K562 (cell line): ENCODE measurements around the gene ZNF503. TPM values are rescaled to one million over a fixed set of nuclear protein-coding genes. Genes with fewer than 3 reads are reported as not detected.

ENCODE experiments used
- ATAC-seq: fragments of 200-7000 bp; cut with Tn5 transposase; 3 replicates; pipeline ENCODE4 v1.9.1; 2020; ENCODE audit warnings: moderate library complexity
- BruUV-seq: library from RNA; stranded (reverse); fragments of 400-500 nt; replicated peaks from 2 replicates; lab custom pipeline; 2021; lab: Mats Ljungman, UMichigan
- CTCF ChIA-PET: fragments of 300-600 bp; formaldehyde crosslinking; extraction: SDS; loops from one replicate; lab custom pipeline; 2021; ENCODE audit warnings: low intra/inter-chr PET ratio; lab: Yijun Ruan, JAX
- POLR2A ChIA-PET: fragments of 300-600, 350-650 bp; sonication (Branson Sonifier 250); formaldehyde crosslinking; extraction: SDS; loops from one replicate; lab custom pipeline; 2021; ENCODE audit warnings: antibody characterized with exemption, inconsistent platforms; lab: Yijun Ruan, JAX
- DNase-seq, 4 experiments: peaks; one replicate each; pipeline versions ENCODE4 v3.0.0 to v3.0.0-alpha.2; 2011 to 2018; ENCODE audit warnings: low spot score in 3 of 4, mixed read lengths in 3 of 4; ENCODE audit errors: extremely low read depth in 1 of 4
- FAIRE-seq: peaks from 2 replicates; lab custom pipeline; 2011; peaks lifted over from hg19 to GRCh38; lab: Jason Lieb, UNC
- H2AFZ ChIP-seq: 2 replicates; pipeline ENCODE4 v1.6.0; 2011; ENCODE audit warnings: low read depth, low read length, control low read depth, inconsistent platforms
- H3K27ac ChIP-seq: fragments of 200-600 bp; 3 replicates; pipeline ENCODE4 v1.8.0; 2011; ENCODE audit warnings: low read depth, mild to moderate bottlenecking, control low read depth, inconsistent platforms, low read length, moderate library complexity, mixed read lengths; ENCODE audit errors: extremely low read depth
- H3K27me3 ChIP-seq, 2 experiments: fragments of 300-600 bp in 1 of 2; 2 replicates in 1 of 2; 3 replicates in 1 of 2; pipeline versions ENCODE4 v1.6.0 to v1.8.0; 2011; ENCODE audit warnings: inconsistent platforms in 2 of 2, low read length in 2 of 2, mild to moderate bottlenecking in 1 of 2, mixed read lengths in 1 of 2, moderate library complexity in 1 of 2; ENCODE audit not compliant: control insufficient read depth in 2 of 2, insufficient read depth in 2 of 2
- H3K36me3 ChIP-seq: fragments of 300-600 bp; 3 replicates; pipeline ENCODE4 v1.8.0; 2011; ENCODE audit warnings: mild to moderate bottlenecking, low read length, inconsistent platforms; ENCODE audit not compliant: control insufficient read depth, insufficient read depth
- H3K4me1 ChIP-seq, 2 experiments: fragments of 200-600 bp in 1 of 2; replicated peaks in 1 of 2; 2 replicates in 1 of 2; 3 replicates in 1 of 2; pipeline versions ENCODE4 v1.5.1 to v1.8.0; 2011; ENCODE audit warnings: inconsistent platforms in 2 of 2, low read length in 2 of 2, mild to moderate bottlenecking in 1 of 2, mixed read lengths in 1 of 2, moderate library complexity in 1 of 2; ENCODE audit not compliant: control insufficient read depth in 2 of 2, insufficient read depth in 2 of 2
- H3K4me2 ChIP-seq: 2 replicates; pipeline ENCODE4 v1.6.1; 2011; ENCODE audit warnings: low read length, control low read depth, inconsistent platforms, mixed read lengths; ENCODE audit not compliant: insufficient read depth
- H3K4me3 ChIP-seq: fragments of 200-600 bp; sonication (generic), shearing (Covaris generic); 2 replicates; pipeline ENCODE4 v1.5.1; 2016; ENCODE audit warnings: control low read depth, inconsistent platforms
- H3K79me2 ChIP-seq: fragments of 200-600 bp; 3 replicates; pipeline ENCODE4 v1.8.0; 2011; ENCODE audit warnings: low read length, inconsistent platforms; ENCODE audit not compliant: control insufficient read depth, insufficient read depth
- H3K9ac ChIP-seq, 2 experiments: 2 replicates each; pipeline versions ENCODE4 v1.6.0 to v1.6.1; 2011; ENCODE audit warnings: low read depth in 2 of 2, low read length in 2 of 2, control low read depth in 1 of 2, inconsistent platforms in 1 of 2, mild to moderate bottlenecking in 1 of 2, mixed read lengths in 1 of 2; ENCODE audit not compliant: insufficient read depth in 1 of 2
- H3K9me1 ChIP-seq: one replicate; pipeline ENCODE4 v1.6.0; 2011; ENCODE audit warnings: inconsistent platforms, mild to moderate bottlenecking, low read length, moderate library complexity; ENCODE audit not compliant: control insufficient read depth, insufficient read depth
- H3K9me3 ChIP-seq: replicated peaks from 2 replicates; pipeline ENCODE4 v1.5.1; 2011; ENCODE audit warnings: low read depth, low read length, inconsistent platforms; ENCODE audit not compliant: control insufficient read depth, insufficient read depth
- H4K20me1 ChIP-seq: replicated peaks from 2 replicates; pipeline ENCODE4 v1.6.1; 2011; ENCODE audit warnings: low read length, inconsistent platforms, mixed read lengths; ENCODE audit not compliant: control insufficient read depth, insufficient read depth
- ARNT ChIP-seq, 2 experiments: fragments of 450-650 bp; IDR thresholded peaks; 2 replicates each; pipeline ENCODE4 v1.6.1; 2016; ENCODE audit warnings: mild to moderate bottlenecking in 1 of 2
- KHSRP ChIP-seq: fragments of 450-650 bp; IDR thresholded peaks from 2 replicates; pipeline ENCODE4 v1.6.1; 2017
- KLF13 ChIP-seq: fragments of 450-650 bp; IDR thresholded peaks from 2 replicates; pipeline ENCODE4 v1.6.1; 2016; ENCODE audit warnings: missing genetic modification characterization, low read depth, mild to moderate bottlenecking, missing compliant biosample characterization, moderate library complexity, borderline replicate concordance
- MCM7 ChIP-seq, 2 experiments: fragments of 450-650 bp; IDR thresholded peaks; 2 replicates each; pipeline ENCODE4 v1.6.1; 2016 to 2018
- PCBP1 ChIP-seq: fragments of 200-400 bp; formaldehyde crosslinking; IDR thresholded peaks from 2 replicates; pipeline ENCODE4 v1.6.1; 2018; ENCODE audit warnings: mild to moderate bottlenecking, low read depth, low read length; ENCODE audit not compliant: poor library complexity, severe bottlenecking
- SAFB ChIP-seq: fragments of 200-400 bp; formaldehyde crosslinking; IDR thresholded peaks from 2 replicates; pipeline ENCODE4 v1.6.1; 2017; ENCODE audit warnings: low read depth, low read length, borderline replicate concordance
- WGBS: fragments of 100-300 bp; shearing (Covaris generic); methylation state at CpG from one replicate; pipeline ENCODE4 v1.1.6; 2016; ENCODE audit warnings: low coverage, mixed read lengths; ENCODE audit not compliant: insufficient coverage; ENCODE audit errors: missing lambda C conversion rate; 5-methylcytosine and 5-hydroxymethylcytosine counted together
- in situ Hi-C: fragments of 300-500 bp; cut with MboI; formaldehyde crosslinking; loops from 4 replicates; pipeline ENCODE4 v1.15.0; 2018; ENCODE audit warnings: inconsistent platforms, mixed read lengths
- intact Hi-C: fragments of 100-400 bp; cut with micrococcal nuclease; formaldehyde crosslinking; loops from 2 replicates; pipeline ENCODE4 v1.14.2; 2022
- polyA plus RNA-seq, 8 experiments: library from polyadenylated mRNA; depleted of rRNA in 4 of 8; stranded (reverse) in 5 of 8; unstranded in 3 of 8; fragments of >200 nt; fragmentation: Nextera tagmentation in 2 of 8; fragmentation: Illumina TruSeq in 1 of 8; extraction: Ambion mirVana in 2 of 8; extraction: Trizol in 1 of 8; gene quantifications; 2 replicates each; pipeline versions ENCODE4 v1.2.1 to v1.2.3, GENCODE V29; 2011 to 2014; ENCODE audit warnings: inconsistent platforms in 1 of 8, missing spikeins in 1 of 8
- total RNA-seq, 7 experiments: library from RNA; depleted of rRNA in 6 of 7; stranded (reverse); fragments of >200 nt in 6 of 7; fragmentation: Illumina TruSeq in 2 of 7; extraction: Trizol in 2 of 7; gene quantifications; 2 replicates each; pipeline versions ENCODE4 v1.2.1 to v1.2.3, GENCODE V29; 2011 to 2021; ENCODE audit warnings: low replicate concordance in 1 of 7
- TF ChIP-seq, protein P1 (sequence below): fragments of 450-650 bp; IDR thresholded peaks from 2 replicates; pipeline ENCODE4 v1.6.1; 2016; ENCODE audit warnings: mild to moderate bottlenecking, moderate library complexity

Gene ZNF503
- total and polyA plus RNA-seq, 9 of the 15 experiments (the other 6 are each of a cell fraction or from before 2014, with no cell fraction given) = not detected

- TF ChIP-seq KLF13 (tag) = no peak
- TF ChIP-seq KHSRP = no peak
- TF ChIP-seq ARNT (IDR thresholded peaks at IDR 0.05) = no peak
- TF ChIP-seq MCM7 (IDR thresholded peaks at IDR 0.05) = no peak
These were observed 2.0 kb downstream of the ZNF503 start (continued) for GRCh38 chr10:75399461-75400162.

- Histone ChIP-seq H3K4me1 (peaks cover 0 to 68% of the 10 kb centered on the region in 2 experiments; a peak in 3 of 5 replicates), H3K9me1 (no peaks in the 10 kb centered on the region), H4K20me1 (peaks cover under 1% of the 10 kb centered on the region; the same call in 1 of the 2 replicates), H3K27me3 (peaks cover 37 to 79% of the 10 kb centered on the region in 2 experiments), H3K9me3 (no peaks in the 10 kb centered on the region), H3K4me3 (no peak overlapping the region), H3K9ac (no peak overlapping the region), H3K4me2 (no peak overlapping the region), H3K27ac (no peak overlapping the region), H2AFZ (no peak overlapping the region), H3K36me3 (no peaks in the 10 kb centered on the region), H3K79me2 (no peaks in the 10 kb centered on the region)
- no TSS peak for BruUV-seq
- intact Hi-C loops (loop anchor here (10.0 kb wide), 1 partner anchor 1146 kb away; no protein-coding TSS in a partner anchor), in situ Hi-C loops (no loop called here)
- FAIRE-seq (no peak), ATAC-seq (no peak), DNase-seq (no peak)
- POLR2A ChIA-PET = no interaction called here
- CTCF ChIA-PET = interaction anchor here (0.7 kb wide), 1 partner anchor 405 kb away, joined by 3 read pairs; no protein-coding TSS in a partner anchor
- WGBS = 75% methylated on average over 64 of the region's 76 CpGs
- TF ChIP-seq SAFB (no peak), PCBP1 (peak; percentile 26)
- TF ChIP-seq, protein P1, sequence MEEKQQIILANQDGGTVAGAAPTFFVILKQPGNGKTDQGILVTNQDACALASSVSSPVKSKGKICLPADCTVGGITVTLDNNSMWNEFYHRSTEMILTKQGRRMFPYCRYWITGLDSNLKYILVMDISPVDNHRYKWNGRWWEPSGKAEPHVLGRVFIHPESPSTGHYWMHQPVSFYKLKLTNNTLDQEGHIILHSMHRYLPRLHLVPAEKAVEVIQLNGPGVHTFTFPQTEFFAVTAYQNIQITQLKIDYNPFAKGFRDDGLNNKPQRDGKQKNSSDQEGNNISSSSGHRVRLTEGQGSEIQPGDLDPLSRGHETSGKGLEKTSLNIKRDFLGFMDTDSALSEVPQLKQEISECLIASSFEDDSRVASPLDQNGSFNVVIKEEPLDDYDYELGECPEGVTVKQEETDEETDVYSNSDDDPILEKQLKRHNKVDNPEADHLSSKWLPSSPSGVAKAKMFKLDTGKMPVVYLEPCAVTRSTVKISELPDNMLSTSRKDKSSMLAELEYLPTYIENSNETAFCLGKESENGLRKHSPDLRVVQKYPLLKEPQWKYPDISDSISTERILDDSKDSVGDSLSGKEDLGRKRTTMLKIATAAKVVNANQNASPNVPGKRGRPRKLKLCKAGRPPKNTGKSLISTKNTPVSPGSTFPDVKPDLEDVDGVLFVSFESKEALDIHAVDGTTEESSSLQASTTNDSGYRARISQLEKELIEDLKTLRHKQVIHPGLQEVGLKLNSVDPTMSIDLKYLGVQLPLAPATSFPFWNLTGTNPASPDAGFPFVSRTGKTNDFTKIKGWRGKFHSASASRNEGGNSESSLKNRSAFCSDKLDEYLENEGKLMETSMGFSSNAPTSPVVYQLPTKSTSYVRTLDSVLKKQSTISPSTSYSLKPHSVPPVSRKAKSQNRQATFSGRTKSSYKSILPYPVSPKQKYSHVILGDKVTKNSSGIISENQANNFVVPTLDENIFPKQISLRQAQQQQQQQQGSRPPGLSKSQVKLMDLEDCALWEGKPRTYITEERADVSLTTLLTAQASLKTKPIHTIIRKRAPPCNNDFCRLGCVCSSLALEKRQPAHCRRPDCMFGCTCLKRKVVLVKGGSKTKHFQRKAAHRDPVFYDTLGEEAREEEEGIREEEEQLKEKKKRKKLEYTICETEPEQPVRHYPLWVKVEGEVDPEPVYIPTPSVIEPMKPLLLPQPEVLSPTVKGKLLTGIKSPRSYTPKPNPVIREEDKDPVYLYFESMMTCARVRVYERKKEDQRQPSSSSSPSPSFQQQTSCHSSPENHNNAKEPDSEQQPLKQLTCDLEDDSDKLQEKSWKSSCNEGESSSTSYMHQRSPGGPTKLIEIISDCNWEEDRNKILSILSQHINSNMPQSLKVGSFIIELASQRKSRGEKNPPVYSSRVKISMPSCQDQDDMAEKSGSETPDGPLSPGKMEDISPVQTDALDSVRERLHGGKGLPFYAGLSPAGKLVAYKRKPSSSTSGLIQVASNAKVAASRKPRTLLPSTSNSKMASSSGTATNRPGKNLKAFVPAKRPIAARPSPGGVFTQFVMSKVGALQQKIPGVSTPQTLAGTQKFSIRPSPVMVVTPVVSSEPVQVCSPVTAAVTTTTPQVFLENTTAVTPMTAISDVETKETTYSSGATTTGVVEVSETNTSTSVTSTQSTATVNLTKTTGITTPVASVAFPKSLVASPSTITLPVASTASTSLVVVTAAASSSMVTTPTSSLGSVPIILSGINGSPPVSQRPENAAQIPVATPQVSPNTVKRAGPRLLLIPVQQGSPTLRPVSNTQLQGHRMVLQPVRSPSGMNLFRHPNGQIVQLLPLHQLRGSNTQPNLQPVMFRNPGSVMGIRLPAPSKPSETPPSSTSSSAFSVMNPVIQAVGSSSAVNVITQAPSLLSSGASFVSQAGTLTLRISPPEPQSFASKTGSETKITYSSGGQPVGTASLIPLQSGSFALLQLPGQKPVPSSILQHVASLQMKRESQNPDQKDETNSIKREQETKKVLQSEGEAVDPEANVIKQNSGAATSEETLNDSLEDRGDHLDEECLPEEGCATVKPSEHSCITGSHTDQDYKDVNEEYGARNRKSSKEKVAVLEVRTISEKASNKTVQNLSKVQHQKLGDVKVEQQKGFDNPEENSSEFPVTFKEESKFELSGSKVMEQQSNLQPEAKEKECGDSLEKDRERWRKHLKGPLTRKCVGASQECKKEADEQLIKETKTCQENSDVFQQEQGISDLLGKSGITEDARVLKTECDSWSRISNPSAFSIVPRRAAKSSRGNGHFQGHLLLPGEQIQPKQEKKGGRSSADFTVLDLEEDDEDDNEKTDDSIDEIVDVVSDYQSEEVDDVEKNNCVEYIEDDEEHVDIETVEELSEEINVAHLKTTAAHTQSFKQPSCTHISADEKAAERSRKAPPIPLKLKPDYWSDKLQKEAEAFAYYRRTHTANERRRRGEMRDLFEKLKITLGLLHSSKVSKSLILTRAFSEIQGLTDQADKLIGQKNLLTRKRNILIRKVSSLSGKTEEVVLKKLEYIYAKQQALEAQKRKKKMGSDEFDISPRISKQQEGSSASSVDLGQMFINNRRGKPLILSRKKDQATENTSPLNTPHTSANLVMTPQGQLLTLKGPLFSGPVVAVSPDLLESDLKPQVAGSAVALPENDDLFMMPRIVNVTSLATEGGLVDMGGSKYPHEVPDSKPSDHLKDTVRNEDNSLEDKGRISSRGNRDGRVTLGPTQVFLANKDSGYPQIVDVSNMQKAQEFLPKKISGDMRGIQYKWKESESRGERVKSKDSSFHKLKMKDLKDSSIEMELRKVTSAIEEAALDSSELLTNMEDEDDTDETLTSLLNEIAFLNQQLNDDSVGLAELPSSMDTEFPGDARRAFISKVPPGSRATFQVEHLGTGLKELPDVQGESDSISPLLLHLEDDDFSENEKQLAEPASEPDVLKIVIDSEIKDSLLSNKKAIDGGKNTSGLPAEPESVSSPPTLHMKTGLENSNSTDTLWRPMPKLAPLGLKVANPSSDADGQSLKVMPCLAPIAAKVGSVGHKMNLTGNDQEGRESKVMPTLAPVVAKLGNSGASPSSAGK = no peak
These were observed 2.7 kb downstream of the ZNF503 start for GRCh38 chr10:75398692-75399460.
